NCI-H446 (cell line): ENCODE results near the gene BICD1.
A peak's percentile ranks its signal among the peaks of the same experiment; 100 is the strongest.

Source experiments
- DNase-seq, 2 experiments: peaks; one replicate each; lab custom pipeline; 2025; lab: John Stamatoyannopoulos, UW

Gene BICD1

DNA sequence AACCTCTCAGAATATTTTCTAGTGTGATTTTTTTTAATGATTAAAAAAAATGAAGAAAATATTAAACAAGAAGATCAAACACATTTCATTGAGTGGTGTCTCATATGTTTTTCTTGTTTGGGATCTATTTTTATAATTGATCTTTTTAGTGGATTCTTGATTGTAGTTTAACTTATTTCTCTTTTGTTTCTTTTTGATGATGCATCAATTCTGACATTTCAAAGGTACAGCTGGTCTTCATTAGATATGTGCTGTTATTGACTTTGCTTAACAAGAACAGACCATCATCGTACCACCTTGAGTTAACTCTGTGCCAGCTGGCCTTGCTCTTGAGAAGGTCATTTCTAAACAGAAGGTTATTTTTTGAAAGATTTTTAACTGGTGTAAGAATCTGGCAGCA lies 246.9 kb downstream of the BICD1 start:
- no peak for DNase-seq

DNA sequence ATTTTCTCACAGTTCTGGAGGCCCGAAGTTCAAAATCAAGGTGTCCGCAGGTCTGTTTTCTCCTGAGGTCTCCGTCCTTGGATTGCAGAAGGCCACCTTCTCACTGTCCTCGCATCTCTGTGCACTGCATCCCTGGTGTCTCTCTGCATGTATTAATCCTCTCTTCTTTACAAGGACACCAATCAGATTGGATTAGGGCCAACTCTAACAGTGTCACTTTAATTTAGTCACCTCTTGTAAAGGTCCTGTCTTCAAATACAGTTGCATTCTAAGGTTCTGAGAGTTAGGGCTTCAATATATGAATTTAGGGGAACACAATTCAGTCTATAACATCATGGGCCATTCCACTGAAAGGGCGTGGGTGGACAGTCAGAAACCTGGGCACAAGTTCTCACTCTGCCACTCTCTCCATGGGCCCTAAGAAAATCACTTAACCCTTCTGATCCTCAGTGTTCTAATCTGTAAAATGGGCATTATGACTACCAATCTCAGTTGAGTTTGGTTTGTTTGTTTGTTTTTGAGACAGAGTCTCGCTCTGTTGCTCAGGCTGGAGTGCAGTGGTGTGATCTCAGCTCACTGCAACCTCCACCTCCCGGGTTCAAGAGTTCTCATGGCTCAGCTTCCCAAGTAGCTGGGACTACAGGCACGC lies 251.1 kb downstream of the BICD1 start:
- no peak for DNase-seq

GRCh38 chr12:32360956-32361355 lies 254.3 kb downstream of the BICD1 start:
- no peak for DNase-seq

- no peak for DNase-seq
These were observed 256.2 kb downstream of the BICD1 start for GRCh38 chr12:32362892-32363291.

DNA sequence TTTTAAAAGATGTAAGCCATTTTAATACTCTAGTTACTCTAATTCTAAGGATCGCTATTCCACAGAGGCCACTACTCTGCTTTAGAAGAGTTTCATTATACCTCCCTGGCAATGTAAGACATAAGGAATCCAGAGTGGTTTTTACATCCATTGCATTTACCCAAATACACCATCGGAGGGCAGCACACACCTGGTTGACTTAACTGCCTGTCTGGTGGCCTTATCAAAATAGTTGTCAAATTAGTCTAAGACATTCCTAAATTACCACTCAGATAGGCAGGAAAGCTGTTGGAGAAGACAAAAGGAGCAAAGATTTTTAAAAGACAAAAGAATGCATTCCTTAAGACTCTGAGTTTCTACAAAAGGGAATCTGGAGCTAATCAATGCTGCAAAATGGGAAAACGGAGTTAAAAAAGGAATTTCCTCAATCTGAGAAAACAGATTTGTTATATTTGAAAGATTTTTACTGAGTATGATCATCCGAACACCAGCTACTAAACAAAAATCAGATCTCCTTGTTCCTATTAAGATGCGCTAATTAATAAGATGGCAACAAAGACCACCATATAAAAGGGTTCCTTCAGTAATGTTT lies 258.9 kb downstream of the BICD1 start:
- peak; percentile 28 to 64 for DNase-seq

DNA sequence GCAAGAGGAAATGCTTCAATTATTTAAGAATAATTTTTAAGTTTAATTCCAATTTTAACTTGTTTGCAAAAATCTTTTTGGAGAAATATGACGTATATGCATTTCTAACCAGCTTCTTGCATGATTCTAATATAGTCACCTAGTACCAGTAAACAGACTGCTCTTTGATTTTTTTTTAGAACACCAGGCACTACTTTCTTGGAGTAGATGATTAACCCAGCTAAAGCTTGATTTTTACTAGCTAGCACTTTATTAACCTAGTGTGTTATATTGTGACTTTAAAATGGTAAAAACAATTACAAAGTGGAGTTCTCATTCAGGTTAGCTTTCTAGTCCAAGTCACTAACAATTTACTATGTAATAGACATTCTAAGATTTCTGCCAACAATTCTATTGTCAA lies 260.1 kb downstream of the BICD1 start:
- DNase-seq: no peak

DNA sequence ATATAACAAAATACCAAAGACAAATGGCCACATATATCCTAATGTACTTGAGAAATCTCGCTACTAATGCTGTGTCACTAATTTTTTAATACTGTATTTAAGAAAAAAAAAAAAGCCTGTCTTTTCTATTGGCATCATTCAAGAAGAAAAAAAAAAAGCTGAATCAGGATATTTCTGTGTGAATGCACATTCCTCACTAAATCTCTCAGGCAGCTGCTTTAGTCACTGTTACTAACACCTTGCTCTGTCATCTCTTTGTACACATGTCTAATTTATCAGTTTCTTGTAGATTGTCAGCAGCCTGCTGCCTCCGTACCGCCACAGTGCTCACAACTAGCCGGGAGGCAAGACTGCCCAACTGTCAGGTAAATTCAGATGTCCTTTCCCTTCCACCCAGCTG lies 260.7 kb downstream of the BICD1 start:
- no peak for DNase-seq

- no peak for DNase-seq
These were observed 262.6 kb downstream of the BICD1 start for GRCh38 chr12:32369202-32369601.

- DNase-seq: no peak
These were observed 270.9 kb downstream of the BICD1 start for GRCh38 chr12:32377344-32378055.

GRCh38 chr12:32379213-32379612 lies 272.6 kb downstream of the BICD1 start:
- DNase-seq: no peak

DNA sequence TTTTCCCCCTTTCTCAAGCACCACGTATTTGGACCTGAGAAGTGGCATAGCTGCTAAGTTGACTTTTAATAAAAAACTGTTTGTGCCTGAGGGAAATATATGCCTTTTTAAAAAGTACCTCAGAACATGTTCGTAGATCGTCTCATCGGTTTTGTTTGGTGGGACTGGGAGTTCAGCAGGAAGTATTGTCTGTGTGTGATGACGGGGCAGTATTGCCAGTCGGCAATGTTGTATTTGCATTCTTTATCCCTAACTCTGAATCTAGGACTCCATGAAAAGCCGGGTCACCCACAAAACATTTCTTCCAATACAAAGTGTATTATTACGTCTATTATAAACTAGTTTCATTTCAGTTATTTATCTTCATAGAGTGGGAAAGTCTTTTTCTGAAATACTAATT lies 273.0 kb downstream of the BICD1 start:
- no peak for DNase-seq

- DNase-seq: no peak
These were observed 275.6 kb downstream of the BICD1 start for GRCh38 chr12:32382226-32382625.

DNA sequence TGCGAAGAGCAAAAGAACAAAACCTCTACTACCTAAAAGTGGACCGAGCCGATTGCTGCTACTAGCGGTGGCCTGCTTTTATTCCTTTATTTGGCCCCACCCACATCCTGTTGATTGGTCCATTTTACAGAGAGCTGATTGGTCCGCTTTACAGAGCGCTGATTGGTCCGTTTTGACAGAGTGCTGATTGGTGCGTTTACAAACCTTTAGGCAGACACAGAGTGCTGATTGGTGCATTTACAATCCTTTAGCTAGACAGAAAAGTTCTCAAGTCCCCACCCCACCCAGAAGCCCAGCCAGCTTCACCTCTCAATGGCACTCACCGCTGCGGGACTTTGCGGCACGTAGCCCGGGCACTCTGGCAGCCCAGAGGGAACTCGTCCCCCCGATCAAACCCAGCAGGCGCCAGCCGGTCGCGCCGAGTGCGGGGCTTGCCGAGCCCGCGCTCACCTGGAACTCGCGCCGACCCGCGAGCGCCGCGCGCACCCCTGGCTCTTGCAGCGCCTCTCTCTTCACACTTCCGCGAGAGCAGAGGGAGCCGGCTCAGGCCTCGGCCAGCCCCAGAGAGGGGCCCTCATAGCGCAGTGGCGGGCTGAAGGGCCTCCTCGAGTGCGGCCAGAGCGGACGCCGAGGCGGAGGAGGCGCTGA lies 284.0 kb downstream of the BICD1 start:
- no peak for DNase-seq

GRCh38 chr12:32395026-32395425 lies 288.4 kb downstream of the BICD1 start:
- DNase-seq: no peak

DNA sequence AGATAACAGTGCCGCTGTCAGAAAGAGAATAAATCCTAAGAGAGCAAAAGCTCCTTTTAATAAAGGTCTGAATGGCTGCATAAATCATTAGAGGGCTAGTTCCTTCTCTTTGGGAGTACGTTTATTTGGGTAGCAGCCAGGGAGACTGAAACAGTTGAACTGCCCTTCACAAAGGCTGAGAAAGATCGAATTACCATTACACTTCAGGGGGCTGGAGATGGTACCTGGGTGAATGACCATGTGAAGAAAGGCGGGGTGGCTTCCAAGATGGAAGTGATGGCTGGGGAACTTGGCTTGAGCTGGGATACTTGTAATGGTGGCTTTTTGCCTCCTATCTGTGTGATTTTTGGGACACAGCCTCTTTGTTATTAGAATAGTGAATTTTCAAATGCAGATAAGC lies 291.0 kb downstream of the BICD1 start:
- no peak for DNase-seq

DNA sequence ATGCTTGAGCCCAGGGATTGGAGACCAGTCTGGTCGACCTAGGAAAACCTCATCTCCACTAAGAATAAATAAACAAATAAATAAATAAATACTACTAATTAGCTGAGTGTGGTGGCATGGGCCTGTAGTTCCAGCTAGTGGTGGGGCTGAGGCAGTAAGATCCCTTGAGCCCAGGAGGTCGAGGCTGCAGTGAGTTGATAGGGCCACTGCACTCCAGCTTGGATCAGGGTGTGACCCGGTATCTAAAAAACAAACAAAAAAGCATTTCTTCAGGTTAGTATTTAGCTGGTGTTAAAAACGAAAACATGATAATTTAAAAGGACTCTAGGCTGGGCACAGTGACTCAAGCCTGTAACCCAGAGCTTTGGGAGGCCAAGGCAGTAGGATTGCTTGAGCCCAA lies 291.5 kb downstream of the BICD1 start:
- DNase-seq: no peak

DNA sequence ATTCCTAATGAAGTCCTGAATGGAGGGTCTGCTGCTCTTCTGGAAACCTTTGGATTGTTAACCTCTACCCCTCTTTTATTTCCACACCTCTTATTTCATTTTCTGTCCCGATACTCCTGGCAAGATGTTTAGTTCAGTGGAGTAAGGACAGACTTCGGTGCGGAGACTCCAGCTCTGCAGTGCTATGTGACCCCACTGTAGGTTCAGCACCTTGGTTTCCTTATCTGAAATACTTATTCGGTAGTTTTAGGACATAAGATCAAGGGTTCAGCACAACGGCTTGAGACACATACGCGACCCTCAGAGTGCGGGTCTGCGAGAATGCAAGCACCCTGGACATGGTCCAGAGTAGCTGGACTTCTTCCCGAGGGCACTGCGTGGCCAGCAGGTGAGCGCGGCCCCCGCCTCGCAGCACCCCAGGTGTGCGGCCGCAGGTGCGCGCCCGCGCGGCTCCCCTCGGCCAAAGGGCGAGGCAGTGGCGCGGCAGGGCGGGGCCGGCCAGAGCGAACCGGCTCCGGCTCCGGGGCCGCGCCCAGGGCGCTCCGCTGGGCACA lies 292.2 kb downstream of the BICD1 start:
- DNase-seq: no peak

DNA sequence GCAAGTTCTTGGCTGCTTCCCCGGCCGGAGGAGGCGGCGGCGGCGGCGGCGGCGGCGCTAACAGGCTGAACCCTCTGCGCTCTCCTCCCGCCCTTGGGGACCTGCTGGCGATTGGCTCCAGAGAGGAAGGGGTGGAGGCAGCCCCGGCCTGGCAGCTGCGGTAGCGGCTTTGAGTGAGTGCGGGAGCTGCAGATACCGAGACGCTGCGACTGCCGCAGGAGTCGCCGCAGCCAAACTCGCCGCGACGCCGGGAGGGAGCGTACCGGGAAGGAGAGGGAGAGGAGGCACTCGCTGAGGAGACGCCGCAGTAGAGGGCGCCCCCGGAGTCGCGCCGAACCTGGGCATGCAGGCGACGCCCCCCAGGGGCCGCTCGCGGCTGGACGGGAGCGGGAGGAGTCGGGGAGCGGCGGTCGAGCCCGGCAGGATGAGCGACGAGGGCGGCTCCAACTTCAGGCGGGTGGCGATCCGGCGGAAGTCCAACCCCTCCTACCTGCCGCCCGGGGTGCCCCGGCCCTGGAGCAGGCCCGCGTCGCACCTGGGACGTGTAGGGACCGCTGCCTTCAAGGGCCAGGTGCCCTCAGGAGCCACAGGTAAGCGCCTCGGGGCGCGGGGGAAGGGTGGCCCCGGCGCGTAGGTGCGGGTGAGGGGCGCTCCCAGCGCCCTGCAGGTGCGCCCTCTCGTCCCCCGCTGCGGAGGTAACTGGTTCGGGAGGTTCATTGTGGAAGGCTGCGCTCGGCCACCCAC lies 292.9 kb downstream of the BICD1 start, which contains the start of gene FGD4:
Gene FGD4, plus strand, starts transcription at position 189 of the 744 bp plus-strand sequence.
- peak; percentile 67 to 92 for DNase-seq

- no peak for DNase-seq
These were observed 293.5 kb downstream of the BICD1 start for GRCh38 chr12:32400114-32400672.

DNA sequence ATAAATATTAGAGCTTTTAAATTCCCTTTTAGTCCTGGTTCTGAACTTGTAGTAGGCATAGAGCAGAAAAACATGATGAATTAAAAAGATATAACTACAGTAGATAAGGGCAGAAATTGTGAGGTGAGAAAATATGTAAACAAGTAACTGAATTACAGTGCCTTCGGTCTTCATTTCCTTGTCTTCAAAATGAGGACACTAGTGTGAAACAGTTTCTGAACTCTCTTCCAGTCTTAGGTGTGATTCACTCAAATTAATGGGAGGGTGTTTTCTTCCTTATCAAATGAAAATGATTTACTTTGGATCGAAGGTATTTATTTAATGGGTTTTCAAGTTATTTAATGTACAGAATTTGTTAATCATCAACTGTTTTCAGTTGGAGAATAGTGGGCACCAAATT lies 294.2 kb downstream of the BICD1 start:
- DNase-seq: no peak

DNA sequence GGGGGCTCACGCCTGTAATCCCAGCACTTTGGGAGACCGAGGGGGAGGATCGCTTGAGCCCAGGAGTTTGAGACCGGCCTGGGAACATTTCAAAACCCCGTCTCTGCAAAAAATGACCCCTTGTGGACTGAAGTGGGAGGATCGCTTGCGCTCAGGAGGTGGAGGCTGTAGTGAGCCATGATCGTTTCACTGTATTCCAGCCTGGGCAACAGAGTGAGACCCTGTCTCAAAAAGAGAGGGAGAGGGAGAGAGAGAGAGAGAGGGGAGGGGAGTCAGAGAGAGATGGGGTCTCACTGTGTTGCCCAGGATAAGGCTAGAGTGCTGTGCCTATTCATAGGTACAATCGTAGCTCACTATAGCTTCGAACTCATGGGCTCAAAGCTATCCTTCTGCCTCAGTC lies 295.5 kb downstream of the BICD1 start:
- DNase-seq: no peak

GRCh38 chr12:32402946-32403345 lies 296.3 kb downstream of the BICD1 start:
- DNase-seq: no peak
